GM19452 (cell line): ENCODE measurements around the gene ITGBL1.

Source experiments
- ATAC-seq: cut with Tn5 transposase; IDR thresholded peaks from one replicate; pipeline ENCODE4 v1.9.1; 2021; ENCODE audit not compliant: unreplicated experiment

The ITGBL1 gene

GRCh38 chr13:101552786-101553185 is 100.3 kb downstream of the ITGBL1 start:
- ATAC-seq: no peak

DNA sequence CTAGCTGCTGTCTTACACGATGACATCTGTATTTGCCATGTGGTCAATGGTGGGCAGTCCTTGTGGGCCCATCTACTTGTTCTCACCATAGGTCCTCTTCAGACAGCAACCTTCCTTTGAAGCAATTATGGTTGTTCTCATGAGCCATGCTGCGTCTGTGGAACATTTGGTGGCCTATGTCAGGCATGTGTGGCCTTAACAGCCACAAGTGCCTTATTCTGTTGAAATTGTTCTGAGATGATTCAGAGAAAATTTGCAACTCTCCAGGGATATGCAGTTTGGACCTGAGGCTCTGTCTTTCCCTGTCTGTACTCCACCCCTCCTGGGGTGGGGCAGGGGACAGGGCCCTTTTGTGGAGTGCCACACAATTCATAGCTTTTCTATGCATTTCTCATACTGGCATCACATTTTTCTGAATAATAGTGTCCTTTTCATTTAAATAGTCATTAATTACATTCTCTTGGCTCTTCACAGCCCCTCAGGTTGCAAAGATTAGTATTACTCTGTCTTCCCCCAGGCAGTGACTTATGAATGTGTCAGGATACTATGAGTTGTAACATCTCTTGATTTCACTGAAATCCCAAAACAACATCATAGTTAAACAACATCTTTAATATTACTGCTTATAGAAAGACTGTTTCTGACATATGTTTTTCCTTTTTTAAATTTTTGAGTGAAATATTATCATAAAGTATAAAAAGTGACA is 102.1 kb downstream of the ITGBL1 start:
- ATAC-seq: no peak

GRCh38 chr13:101555610-101556009 is 103.1 kb downstream of the ITGBL1 start:
- no peak for ATAC-seq

DNA sequence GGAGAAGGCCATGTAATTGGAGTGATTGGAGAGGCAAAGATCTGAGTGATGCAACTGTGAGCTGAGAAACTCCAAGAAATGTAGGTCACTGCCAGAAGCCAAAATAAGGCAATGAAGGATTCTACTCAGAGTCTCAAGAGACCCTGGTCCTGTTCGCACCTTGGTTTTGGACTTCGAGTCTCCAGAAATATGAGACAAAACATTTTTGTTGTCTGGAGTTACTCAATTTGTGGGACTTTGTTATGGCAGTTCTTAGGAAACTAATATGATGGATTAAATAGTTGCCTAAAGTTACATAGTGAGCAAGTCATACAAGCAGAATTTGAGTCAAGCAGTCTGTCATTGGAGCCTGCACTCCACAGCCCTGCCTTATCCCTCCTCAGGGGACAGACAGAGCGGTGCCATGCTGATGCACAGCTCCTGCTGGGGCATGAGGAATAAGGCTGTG is 104.2 kb downstream of the ITGBL1 start:
- ATAC-seq: no peak

GRCh38 chr13:101565317-101565716 is 112.8 kb downstream of the ITGBL1 start:
- no peak for ATAC-seq

GRCh38 chr13:101567841-101568240 is 115.4 kb downstream of the ITGBL1 start:
- no peak for ATAC-seq

DNA sequence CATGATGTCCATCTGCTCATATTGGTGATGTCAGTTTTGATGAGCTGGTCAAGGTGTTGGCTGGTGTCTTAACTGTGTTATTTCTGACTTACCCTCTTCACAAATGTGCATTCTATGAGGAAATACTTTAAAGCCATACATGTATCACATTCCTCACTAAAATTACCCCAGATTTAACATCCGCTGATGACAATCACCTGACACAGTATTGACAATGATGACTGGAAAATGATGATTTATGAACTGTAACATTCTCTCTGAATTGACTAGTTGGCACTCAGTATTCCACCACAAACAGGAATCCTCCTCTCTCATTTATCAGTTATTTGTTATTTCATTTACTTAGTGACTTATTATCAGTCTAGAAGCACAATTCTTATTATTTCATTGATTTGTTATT is 117.3 kb downstream of the ITGBL1 start:
- ATAC-seq: no peak

GRCh38 chr13:101570410-101570809 is 117.9 kb downstream of the ITGBL1 start:
- no peak for ATAC-seq

- no peak for ATAC-seq
Observed at GRCh38 chr13:101572456-101572855, 120.0 kb downstream of the ITGBL1 start.

DNA sequence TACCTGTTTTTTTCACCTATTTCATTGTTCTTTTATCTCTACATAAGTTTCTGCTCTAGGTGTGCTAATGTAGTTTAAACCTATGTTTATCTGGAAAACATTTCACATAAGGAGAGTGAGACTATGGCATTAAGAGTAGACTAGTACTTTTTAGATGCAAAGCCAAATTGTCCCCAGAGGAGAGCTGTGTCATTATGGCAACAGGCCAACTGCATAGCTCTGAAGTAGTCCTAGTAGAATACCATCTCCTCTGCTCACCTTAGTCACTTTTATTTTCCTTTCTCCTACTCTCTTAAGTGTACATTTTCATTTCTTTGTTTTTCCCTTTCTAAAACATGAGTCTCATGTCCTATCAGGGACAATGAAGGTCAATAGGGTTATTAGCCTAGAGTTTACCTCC is 123.1 kb downstream of the ITGBL1 start:
- no peak for ATAC-seq

- no peak for ATAC-seq
Observed at GRCh38 chr13:101576455-101576854, 124.0 kb downstream of the ITGBL1 start.

DNA sequence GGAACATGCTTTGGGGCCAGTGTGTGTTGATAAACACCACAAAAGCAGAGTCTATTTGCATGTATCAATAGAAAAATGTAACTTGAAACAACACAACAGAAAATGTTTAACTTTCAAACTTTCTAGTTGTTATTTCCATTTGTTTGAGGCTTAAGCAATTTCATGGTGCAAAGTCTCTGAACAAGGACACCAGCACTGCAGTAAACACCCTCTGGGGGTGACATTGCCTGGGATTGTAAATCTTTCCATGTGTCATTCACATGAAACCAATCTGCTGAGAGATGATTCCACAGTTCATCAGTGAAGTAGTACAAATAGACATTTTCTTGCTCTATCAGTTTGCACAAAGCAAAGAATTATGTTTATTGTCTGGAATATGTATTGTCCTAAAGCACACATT is 124.5 kb downstream of the ITGBL1 start:
- ATAC-seq: no peak

DNA sequence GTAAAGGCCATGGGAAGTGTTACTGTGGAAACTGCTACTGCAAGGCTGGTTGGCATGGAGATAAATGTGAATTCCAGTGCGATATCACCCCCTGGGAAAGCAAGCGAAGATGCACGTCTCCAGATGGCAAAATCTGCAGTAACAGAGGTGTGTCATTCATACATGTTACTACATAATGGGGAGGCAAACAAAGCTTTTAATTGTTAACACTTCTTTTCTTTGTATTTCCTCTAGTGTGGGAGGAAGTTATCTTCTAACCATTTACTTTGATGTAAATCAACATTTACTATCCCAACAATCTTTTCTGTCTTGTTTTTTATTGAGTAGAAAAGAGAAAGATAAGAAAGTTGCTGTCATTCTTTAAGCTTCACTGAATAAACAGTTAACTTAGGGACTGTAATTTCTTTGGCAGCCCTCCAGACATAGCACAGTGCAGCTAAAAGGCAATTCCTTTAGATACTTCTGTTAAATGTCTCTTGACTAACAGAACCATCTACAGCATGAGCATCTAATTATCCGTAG is 126.9 kb downstream of the ITGBL1 start:
- ATAC-seq: no peak

- no peak for ATAC-seq
Observed at GRCh38 chr13:101584331-101584730, 131.9 kb downstream of the ITGBL1 start.

GRCh38 chr13:101590479-101590878 is 138.0 kb downstream of the ITGBL1 start:
- no peak for ATAC-seq

- no peak for ATAC-seq
Observed at GRCh38 chr13:101594936-101595335, 142.5 kb downstream of the ITGBL1 start.

DNA sequence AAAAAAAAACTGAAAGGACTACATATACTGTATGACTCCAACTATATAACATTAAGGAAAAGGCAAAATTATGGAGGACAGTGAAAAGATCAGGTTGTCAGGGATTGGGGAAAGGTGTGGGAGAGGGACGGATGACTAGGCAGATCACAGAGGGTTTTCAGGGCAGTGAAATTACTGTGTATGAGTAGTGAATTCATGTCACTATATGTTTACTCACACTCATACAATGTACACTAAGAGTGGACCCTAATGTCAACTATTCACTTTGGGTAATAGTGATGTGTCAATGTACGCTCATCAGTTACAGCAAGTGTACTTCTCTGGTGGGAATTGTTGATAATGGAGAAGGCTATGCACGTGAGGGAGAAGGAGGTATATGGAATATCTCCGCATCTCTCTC is 144.3 kb downstream of the ITGBL1 start:
- no peak for ATAC-seq

DNA sequence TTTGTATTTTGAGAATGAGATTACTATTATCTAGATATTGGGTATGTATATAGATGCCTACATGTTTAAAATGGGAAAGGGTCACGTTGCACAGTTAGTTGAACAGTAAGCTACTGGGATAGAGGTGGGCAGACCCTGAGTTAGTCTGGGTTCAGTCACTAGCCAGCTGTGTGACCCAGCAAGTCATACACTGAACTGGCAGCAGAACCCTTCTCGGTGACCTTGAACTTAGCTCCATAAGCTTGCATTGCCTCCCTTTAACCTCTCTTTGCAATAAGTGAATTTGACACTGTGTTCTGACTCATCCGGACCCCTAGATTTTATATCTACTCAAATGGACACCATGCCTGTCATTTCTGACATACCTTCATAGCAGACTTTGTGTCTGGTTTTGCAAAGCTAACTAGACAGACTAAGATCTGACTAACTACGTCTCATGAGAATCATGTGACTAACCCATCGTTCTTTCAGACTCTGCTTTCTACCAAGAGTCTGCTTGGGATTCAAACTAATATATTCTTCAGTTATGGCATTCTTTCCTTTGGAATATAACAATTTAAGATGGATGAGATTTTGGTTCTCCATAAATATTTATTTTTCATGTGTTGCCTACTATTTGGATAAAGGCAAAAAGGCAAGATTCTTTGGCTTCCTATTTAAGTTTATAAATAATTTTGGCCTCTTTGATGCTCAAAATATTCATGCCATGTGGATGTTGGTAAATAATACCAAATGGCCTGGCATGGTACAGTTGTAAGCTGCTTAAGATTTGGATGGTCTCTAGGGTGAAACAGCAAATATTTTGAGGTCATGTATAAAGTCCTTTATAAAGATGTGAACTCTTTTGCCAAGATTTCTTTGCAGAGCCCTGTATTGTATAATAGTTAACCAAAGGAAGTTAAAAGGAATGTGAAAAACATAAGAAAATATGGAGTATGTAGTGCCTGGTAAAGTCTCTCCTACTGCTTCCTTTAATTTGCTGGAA is 159.3 kb downstream of the ITGBL1 start:
- ATAC-seq: no peak

GRCh38 chr13:101612735-101613134 is 160.3 kb downstream of the ITGBL1 start:
- no peak for ATAC-seq

GRCh38 chr13:101614491-101614890 is 162.0 kb downstream of the ITGBL1 start:
- ATAC-seq: no peak

- no peak for ATAC-seq
Observed at GRCh38 chr13:101618440-101619187, 166.1 kb downstream of the ITGBL1 start.
